Brain microvascular endothelial cell (primary cell): ENCODE data around the gene CRABP2.

ENCODE experiments used
- DNase-seq: peaks from one replicate; pipeline ENCODE4 v3.0.0-alpha.2; 2020
- H3K27ac ChIP-seq: fragments of 250-450 bp; sonication (Bioruptor Pico); 2 replicates; pipeline ENCODE4 v1.5.1; 2020; ENCODE audit warnings: mild to moderate bottlenecking, moderate library complexity
- H3K27me3 ChIP-seq: fragments of 250-450 bp; sonication (Bioruptor Pico); replicated peaks from 2 replicates; pipeline ENCODE4 v1.5.1; 2020; ENCODE audit warnings: mild to moderate bottlenecking
- H3K36me3 ChIP-seq: fragments of 250-450 bp; sonication (Bioruptor Pico); replicated peaks from 2 replicates; pipeline ENCODE4 v1.5.1; 2020; ENCODE audit warnings: mild to moderate bottlenecking
- H3K4me3 ChIP-seq: 2 replicates; pipeline ENCODE4 v1.5.1; 2011; ENCODE audit warnings: low read depth, mild to moderate bottlenecking, control low read depth, low read length, moderate library complexity
- CTCF ChIP-seq: IDR thresholded peaks from 2 replicates; pipeline ENCODE4 v1.5.1; 2011; ENCODE audit warnings: low read depth, mild to moderate bottlenecking, moderate library complexity, low read length, control low read depth, inconsistent platforms; ENCODE audit errors: missing control alignments
- in situ Hi-C: cut with HindIII; loops from 2 replicates; pipeline ENCODE4 v1.10.0; 2017; ENCODE audit warnings: low sequenced_read_pairs, low pct_ligation_motif_present

CRABP2 gene

DNA sequence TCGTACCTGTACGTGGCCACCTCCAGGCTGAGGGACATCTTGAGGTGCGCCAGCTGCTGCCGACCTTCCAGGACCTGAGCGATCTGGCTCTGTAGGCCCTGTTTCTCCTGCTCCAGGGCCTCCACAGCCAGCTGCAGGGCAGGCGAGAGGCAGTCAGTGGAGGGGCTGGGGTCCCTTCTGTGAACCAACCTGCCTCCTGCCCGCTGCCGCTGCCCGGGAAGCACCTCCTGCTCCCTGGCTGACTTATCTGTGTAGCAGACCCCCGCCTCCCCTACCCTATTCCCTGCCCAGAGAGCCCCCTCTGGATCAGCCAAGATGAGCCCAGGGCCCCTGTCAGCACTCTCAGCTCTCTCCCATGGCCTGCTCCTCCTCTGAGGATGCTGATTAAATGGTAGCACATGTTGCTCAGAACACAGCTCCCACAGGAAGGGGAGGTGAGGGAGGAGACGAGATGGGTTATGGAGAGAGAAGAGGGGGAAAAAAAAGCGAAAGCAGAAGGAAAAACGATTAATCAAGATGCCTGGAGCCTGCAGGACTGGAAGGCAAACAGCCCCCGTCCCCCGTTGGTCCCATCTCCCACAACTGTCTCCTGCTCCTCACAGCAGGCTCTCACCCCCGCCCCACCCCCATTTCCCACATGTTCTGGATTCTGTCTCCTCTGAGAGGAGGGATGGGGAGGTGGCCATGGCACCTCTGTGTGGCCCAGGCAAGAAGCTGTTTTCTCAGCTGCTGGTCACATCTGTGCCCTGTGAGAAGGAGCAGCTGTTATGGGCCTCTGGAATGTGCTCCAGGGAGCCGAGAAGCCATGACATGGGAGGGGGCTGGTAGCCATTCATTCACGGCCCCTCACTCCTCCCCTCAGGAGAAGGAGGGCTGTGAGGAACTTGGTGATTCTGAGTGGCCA is 29.9 kb downstream of the CRABP2 start:
- H3K36me3 ChIP-seq, result peaks cover 7% of the 10 kb centered on the region
- no peak for DNase-seq
- no peak overlapping the region for H3K27ac ChIP-seq
- H3K27me3 ChIP-seq, result no peaks in the 10 kb centered on the region
- TF ChIP-seq CTCF, result no peak
- in situ Hi-C loops, result no loop called here
- H3K4me3 ChIP-seq, result peak overlapping the region; percentile 53

- Histone ChIP-seq H3K4me3 (no peak overlapping the region), H3K27me3 (no peaks in the 10 kb centered on the region), H3K27ac (no peak overlapping the region), H3K36me3 (peaks cover 7% of the 10 kb centered on the region)
- TF ChIP-seq CTCF, result no peak
- no peak for DNase-seq
- in situ Hi-C loops, result no loop called here
Measured at GRCh38 chr1:156673387-156674121, 31.8 kb downstream of the CRABP2 start.

DNA sequence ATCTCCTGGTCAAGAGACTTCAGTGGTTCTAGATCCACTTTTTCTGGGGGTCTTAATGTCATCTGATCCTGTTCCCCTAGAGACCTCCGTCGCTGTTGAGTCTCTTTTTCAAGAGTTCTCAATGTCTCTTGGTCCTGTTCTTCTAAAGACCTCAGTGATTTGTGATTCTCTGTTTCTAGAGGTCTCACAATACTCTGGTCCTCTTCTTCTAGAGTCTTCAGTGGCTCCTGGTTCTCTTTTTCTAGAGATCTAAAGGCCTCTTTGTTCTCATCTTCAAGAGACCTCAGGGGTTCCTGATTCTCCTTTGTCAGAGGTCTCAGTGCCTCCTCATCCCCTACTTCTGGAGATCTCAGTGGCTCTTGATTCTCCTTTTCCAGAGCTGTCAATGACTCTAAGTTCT is 33.6 kb downstream of the CRABP2 start:
- H3K27ac ChIP-seq, result no peak overlapping the region
- no peak for TF ChIP-seq CTCF
- H3K4me3 ChIP-seq, result no peak overlapping the region
- H3K36me3 ChIP-seq, result peaks cover 7% of the 10 kb centered on the region
- no peaks in the 10 kb centered on the region for H3K27me3 ChIP-seq
- DNase-seq, result no peak
- in situ Hi-C loops, result no loop called here

GRCh38 chr1:156670791-156671190 is 34.6 kb downstream of the CRABP2 start:
- Histone ChIP-seq H3K27ac (no peak overlapping the region), H3K36me3 (peaks cover 7% of the 10 kb centered on the region), H3K4me3 (no peak overlapping the region), H3K27me3 (no peaks in the 10 kb centered on the region)
- no peak for DNase-seq
- TF ChIP-seq CTCF, result no peak
- in situ Hi-C loops, result no loop called here

GRCh38 chr1:156670359-156670758 is 35.0 kb downstream of the CRABP2 start:
- Histone ChIP-seq H3K36me3 (peaks cover 7% of the 10 kb centered on the region), H3K4me3 (no peak overlapping the region), H3K27ac (no peak overlapping the region), H3K27me3 (no peaks in the 10 kb centered on the region)
- DNase-seq, result no peak
- in situ Hi-C loops, result no loop called here
- TF ChIP-seq CTCF, result no peak
